Dermis microvascular lymphatic vessel endothelial cell (primary cell): ENCODE data around the gene BLOC1S1. TPM values are rescaled to one million over a fixed set of nuclear protein-coding genes. Genes with fewer than 3 reads are reported as not detected.

Experiments
- DNase-seq, 2 donors: peaks; one replicate each; pipeline versions ENCODE4 v3.0.0 to v3.0.0-alpha.2; 2010; ENCODE audit warnings: low read depth in 2 of 2
- total RNA-seq: library from RNA; depleted of rRNA; stranded (reverse); fragments of >200 nt; gene quantifications from 2 replicates; pipeline ENCODE4 v1.2.1, GENCODE V29; 2014

Gene BLOC1S1
- total RNA-seq, 1 donor from 2014 or later = 56.2 TPM

DNA sequence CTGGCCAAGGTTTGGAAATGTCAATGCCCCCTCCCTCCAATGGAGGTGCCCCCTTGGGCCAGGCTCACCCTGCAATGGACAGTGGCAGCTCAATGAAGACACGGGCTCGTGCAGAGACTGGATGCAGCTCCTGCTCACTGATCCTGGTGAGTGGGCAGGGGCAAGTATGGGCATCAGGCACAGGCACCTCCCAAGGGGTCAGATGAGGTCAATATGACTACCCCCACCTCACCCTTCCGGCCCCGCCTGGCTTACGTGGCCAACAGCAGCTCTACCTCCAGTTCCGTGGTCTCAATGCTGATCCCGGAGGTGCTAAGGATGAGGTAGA, 21.7 kb upstream of the BLOC1S1 start:
- no peak for DNase-seq

DNA sequence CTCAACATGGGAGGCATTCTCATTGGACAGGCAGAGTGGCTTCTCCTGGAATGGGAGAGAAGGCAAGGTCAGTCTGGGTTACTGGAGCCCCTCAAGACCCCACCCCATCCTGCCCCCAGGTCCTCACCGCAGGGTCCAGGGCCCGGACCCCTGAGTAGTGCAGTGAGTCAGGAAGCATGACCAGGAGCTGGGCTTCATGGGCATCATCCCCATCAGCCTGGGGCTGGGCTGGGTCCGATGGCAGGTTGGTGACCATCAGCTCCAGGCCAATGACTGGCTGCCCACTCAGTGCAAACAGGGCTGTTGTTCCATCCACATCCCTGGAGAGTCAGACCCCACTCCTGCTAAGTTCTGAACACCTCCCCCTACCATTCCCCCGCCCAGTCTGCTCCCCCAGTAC, 21.2 kb upstream of the BLOC1S1 start:
- DNase-seq = no peak

DNA sequence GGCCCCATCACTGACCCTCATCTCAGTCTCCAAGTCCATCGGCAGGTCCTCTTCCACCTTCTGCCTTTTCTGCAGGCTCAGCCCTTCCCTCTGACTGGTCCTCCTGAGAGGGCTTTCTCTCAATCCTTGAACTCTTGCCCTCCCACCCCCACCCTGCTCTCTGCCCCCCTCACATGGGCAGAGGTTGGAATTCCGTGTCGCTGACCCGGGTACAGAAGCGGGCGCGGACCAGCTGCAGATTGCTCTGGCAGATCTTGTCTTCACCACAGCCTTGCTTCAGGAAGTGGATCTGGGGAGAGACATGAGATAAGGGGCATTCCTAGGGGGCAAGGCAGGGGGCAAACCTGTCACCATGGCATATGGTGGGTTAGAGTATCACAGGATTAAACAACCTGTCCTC, 20.5 kb upstream of the BLOC1S1 start:
- no peak for DNase-seq

DNA sequence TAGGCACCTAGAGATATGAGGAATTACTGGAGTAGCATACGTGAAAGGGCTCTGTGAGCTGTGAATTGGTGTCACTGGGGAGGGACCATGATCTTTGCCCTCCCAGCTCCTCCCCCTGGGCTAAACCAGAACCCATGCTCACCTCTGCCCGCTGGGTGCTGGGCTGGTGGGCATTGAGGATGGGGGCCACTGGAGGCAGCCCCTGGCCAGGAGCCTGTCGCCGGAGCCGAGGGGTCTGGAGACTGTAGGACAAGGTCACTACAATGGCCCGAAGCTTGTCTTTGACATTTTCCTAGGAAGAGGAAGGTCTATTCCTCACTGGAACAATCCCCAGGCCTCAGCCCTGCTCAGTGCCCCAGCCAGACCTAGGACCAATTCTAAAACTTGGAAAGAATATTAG, 19.7 kb upstream of the BLOC1S1 start:
- no peak for DNase-seq

DNA sequence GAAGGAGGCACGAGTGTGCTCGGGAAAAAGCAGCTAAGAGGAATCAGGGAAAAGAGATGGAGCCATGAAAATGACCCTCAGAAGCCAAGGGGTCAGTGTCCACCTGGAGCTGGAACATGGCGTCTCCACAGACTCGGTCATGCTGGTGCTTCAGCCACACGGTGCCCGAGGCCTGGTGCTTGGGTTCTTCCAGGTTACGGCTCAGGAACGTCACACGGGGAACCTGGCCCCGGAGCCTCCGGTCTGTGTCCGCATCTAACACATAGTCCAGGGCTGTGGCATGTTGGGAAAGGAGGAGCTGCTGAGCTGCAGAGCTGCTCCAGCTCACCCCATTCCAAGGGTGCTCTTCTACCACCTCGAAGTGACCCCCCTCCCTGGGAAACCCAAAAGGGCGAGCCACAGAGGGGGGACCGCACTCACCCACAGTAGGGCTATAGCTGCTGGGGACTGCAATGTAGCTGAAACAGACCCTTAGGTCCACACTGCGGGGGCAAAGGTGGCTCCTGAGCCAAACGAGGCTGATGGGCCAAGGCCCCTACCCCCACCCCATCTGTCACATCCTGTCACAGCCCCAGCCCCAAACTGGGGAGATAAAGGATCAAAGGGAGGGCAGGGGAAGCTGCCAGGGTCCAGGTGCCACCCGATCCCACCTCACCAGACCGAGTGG, 18.9 kb upstream of the BLOC1S1 start:
- no peak for DNase-seq

DNA sequence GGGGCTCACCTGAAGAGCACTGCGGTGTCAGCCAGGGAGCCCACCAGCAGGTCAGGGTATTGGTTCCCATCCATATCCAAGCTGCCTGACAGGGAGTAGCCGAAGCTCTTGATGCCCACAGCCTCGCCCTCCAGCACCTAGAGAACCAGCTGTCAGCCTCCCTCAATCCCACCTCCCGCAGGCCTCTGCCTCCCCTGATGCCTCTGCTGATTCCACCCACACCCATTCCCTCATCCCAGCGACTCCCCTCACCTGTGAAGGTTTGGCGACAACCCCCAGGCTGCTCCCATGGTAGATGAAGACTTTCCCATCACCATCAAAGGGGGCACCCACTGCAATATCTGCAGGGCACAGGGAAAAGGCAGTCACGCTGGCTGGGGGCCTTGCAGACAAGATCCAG, 18.2 kb upstream of the BLOC1S1 start:
- no peak for DNase-seq

DNA sequence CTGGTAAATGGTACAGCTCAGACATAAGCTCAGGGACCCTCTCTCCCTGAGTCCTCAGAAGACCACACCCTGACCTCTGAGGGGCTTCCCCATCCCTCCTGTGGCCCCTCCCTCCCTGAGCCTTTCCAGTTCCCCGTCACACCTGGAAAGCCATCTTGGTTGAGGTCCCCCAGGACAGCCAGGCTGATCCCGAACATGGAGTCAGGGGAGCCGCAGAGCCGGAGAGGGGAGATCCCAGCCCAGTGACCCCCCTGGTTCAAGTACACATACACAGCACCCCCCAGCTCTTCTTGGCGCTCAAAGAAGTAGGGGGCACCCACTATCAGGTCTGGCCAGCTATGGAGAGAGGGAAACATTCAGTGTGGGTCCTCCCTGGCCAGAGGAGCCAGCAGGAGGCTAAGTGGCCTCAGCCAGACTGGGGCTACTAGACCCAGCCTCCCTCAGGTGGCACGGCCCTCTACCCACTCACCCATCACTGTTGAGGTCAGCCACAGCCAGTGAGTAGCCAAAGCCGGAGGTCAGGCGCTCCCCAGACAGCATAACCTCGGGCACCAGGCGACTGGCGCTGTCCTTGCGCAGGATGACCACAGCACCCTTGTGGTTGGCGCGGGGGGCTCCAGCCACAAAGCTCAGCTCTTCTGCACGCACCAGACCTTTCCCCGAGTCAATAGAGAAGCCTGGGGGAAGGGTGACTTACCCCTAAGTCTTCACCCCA, 17.4 kb upstream of the BLOC1S1 start:
- no peak for DNase-seq

DNA sequence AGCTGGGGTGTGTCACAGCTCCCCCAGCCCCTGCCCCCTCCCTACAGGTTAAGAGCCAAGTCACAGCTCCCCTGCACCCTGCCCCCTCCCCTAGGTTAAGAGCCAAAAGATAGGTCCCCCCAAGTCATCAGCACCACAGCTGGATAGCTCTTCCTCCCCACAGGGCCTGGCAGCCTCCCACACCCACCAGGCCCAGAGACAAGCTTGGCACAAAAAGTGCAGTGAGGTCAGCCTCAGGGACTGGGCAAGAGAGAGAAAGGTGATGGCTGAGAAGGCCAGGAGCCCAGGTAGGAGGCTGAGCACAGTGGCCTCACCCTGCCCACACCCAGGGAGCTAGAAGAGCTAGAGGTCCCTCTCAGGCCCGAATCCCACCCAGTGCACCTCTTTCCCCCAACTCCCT, 16.9 kb upstream of the BLOC1S1 start:
- no peak for DNase-seq

DNA sequence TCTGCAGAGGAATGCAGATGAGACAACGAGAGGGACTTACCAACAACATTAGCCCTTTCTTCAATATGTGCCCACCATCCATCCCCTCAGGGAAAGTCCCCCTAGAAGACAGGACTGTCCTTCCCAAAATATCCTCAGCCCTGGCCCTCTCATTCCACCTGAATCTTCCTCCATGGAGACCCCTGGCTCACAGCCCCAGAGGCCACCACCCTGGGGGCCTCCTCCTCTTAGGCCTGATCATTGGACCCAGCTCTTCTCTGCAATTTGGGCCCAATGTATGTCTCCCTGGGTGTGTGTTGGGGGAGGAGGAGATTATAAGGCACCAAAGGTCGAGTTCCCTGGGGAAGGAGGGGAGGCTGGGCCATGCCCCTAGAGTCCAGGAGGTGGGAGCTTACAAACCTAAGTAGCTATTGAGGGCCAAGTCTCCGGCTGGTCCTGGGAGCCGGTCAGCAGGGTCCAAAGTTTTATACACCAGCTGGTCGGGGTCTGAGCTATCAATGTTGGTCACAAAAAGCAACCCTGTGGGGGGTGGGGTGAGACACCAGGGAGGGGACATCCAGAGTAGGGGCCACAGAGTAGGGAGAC, 16.3 kb upstream of the BLOC1S1 start:
- DNase-seq = no peak

DNA sequence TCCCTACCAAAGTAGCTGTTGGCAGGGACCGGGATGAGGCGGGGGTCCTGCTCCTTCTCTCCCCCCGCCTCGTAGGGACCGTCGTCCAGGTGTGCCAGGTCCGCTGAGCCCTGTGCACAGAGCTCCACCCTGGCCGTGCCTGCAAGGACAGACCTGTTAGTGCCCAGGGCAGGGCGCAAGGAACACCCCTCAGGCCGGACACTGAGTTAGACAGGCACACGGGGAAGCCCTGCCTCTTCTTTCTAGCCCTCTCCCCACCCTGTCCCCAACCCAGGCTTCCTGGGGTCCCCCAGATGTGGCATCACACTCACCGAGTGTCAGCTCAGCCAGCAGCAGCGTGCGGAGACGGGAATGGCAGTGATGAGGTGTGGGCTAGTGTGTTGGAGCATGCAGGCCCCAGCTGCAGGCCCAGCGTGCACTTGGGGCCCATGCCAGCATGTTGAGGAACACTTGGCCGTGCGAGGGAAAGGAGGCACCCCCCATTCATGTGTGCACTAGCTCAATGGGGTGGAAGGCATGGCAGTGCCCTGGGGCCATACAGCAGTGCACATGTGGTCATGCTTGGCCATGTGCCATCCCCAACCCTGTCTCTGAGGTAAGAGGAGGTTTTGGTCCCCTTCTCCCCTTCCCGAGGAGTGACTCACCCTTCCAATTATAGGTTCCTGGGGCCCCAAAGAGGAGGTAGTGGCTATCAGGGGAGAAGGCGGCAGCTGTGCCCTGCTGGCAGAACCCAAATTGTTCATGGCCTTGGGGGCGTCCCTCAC, 15.4 kb upstream of the BLOC1S1 start:
- no peak for DNase-seq

DNA sequence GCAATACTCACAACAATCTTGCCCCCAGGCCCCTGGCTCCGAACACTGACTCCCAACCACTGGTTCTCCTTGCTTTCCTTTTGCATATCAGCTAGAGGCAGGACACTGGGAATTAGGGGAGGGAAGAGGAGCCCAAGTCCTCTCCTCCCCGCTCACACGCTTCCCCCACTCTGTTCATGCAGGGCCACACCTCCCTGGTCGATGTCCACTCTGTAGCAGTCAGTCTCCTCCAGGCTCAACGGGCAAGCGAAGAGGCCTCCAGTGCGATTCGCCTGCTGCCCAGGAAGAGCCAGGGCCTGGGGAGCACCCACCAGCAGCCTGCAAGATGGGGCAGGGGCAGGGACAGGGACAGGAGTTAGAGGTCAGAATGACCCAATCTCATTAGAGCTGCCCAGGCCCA, 13.0 kb upstream of the BLOC1S1 start:
- no peak for DNase-seq

DNA sequence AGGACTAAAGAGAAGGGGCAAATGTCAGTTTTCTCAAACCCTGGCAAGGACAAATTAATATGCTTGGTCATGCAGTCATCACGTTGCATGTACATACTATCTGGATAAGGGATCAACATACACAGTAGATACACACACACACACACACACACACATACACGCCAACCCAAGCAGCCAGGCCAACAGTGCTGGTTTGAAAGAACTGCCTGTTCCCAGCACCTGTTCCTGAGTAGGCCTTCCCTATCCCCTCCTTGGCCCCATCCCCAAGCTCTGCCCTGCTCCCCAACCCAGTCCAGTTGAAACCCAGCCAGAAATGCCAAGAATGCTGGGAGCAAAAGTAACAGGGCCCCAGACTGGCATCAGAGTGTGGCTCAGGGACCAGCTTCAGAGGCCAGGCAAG, 12.6 kb upstream of the BLOC1S1 start:
- DNase-seq = no peak

DNA sequence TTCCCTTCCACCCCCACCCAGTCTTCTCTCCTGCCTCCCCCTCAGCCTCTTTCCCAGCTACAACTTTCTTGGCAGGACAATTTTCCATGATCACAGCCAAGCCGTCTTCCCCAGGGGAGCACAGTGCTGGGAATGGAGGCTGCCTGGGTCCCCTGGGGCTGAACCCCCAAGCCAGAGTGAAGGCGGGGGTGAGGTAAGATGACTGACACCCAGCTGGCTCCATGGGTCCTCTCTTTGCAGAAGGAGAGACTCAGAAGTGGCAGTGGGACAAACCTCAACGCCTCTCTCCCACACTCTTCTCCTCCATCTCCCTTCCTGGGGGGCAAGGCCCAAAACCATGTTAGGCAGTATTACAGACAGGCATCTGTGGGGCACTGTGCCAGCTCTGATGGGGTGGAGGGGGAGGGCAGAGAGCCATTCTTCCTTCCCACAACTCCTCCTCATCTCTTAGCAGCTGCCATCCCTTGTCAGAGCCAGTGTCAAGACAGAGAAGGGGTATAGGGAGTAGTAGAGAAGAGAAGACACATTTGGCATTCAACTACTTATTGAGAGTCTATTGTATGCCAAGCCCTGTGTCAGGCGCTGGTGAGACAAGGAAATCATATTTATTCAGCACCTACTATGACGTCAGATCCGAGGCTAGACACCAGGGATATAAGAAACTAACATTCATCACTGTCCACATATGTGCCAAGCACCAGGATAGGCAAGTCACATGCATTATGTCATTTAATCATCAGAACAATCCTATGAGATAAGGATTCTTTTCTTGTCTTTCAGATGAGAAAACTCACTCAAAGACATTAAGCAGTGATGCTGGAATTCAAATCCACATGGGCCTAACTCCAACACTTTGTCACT, 11.7 kb upstream of the BLOC1S1 start:
- no peak for DNase-seq

DNA sequence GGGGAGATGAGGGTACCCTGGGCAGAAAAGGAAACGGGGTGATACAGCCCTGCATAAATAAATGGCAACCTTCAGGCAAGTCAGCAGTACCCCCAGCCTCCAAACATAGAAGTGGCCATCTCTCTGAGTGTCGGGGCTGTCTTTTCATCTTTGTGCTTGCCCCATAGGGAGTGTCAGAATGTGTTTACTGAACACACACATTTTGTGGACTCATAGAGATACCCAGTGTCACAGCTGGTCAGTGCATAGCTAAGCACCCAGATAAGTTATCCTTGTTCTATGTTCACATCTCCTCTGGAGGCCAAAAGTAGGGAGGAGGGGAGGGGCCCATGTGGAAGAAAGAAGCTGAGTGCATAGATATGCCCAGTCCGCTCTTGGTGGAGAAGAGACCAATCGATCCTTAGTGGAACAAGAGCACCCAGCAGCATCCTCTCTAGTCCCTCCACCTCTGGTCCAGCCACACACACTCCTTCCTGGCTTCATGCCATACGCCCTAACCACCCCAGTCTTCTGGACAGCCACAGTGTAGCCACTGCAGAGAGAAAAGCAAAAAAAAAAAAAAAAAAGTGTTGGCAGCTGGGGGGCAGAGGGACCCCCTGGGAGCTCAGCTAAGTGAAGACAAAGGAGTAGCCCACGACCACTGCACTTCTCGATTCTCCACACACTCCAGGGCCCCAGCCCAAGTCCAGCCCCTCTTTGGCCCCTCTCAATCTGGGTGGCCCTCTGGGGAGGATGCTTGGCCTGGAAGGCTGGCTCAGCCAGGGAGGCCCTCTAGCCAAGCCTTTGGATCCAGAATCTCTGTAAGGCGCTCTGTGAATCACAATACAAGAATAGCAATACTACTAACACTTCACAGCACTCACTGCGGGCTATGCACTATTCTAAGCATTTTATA, 10.8 kb upstream of the BLOC1S1 start:
- no peak for DNase-seq

DNA sequence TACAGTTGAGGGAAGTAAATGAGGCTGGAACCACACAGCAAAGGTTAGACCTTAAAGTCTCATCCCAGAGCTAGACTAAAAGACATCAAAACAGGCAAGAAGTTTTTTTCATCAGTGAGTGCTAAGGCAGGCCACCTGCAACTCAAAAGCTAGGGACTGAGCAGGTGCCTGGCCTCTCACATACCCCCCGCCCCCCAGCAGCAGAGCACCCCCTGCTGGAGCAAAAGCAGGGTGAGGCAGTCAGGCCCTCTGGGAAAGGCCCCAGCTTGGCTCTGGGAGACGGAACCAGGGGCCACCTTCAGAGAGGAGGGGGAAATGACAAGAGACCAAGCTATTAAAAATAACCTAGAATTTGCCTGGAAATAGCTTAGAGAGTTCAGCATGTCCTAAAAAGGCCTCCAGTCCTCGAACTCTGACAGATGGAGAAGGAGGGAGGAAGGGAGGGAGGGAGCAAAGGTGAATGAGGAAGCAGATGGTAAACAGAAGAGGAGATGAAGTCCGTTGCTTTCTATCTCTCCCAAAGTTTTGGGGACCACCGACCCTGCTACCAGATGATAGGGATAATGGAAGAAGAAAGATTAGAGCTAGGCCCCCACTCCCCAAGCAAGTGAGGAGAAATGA, 10.0 kb upstream of the BLOC1S1 start:
- no peak for DNase-seq

DNA sequence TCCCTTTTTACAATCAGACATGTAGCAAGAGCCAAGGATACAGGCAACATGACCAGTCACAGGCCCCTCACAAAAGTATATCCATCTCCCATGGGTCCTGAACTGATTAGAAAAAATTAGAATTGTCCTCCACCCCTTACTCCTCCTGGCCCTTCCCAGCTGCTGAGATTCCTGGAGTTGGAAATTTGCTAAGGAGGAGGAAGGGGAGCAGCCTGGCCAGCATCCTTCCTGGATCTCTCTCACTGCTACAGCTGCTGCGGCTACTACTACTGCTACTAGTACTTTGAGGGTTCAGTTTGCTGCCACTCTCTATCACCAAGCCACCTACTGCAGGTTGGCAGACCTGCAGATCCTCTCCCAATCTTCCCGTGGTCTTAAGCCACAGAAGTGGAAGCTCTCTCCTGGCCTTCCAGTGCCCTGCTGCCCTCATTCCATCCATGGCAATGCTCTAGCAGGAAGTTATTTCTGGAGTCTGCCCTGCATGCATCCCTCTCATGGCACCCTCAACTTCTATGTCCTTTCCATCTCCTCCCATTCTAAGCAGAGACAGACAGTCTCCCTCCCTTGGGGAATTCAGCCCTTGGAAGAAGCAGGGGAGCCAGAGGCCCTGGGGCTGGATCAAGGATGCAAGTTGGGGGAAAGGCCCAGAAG, 9.2 kb upstream of the BLOC1S1 start:
- DNase-seq = no peak

DNA sequence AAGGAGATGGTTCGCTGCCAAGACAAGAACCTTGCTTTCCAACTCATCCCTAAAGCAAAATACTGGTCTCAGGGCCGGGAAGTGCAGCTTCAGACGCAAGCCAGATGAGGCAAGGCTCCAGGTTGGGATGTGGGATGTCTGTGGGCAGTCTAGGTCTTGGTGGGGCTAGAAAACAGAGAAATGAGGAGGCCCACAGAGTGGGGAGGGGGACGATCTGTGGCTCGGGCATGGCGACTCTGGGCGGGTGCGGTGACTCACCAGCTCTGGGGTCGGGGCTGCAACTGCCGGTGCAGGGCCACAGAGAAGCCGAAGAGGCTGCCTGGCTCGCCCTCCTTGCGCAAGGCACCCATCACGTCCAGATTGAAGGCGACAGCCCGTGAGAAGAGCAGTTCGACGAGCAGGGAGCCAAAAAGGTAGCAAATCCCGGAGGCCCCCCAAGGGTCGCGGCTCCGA, 8.6 kb upstream of the BLOC1S1 start:
- no peak for DNase-seq

DNA sequence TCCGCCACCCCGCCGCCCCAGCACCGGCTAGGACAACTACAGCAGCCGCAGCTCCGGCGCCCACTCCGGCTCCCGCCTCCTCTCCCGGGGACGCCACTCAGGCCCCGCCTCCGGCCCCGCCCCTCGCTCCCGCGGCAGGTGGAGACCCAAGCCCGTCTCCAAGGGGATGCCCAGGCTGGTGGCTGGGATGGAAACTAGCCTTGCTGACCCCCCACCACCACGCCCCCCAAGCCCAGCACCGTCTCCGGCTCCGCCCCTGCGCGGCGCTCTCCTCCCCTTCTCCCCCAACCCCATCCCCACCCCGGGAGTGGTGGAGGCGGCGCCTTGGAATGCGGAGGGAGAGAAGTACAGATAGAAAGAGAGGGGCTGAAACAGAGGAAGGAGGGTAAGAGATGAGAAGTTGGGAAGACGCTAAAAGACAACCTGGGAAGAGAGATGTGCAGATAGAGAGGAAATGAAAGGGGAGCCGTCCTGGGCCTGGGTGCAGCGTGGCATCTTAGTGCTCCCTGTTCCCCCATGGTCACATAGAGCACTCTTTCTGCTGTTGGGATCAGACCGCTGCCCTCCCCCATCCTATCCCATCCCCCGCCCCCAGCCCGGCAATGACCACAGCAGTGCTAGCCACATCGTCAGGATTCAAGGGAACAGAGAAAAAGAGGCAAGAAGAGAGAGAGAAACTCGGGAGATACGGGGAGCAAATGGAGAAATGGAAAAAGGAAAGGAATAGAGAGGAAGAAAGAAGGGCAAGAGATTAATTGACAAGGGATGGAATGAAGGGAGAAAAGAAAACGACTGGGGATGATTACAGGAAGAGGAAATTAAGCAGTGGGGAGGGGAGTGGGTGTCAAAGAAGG, 7.8 kb upstream of the BLOC1S1 start, which contains the start of gene ITGA7:
ITGA7 (minus strand) TSS at position 64 of the 854 bp plus-strand sequence. CDS start 222 bp downstream, outside the sequence.
- DNase-seq = no peak
